Measurements from ENCODE around the gene MACROD2. TPM values are rescaled to one million over a fixed set of nuclear protein-coding genes. Genes with fewer than 3 reads are reported as not detected.

Gene MACROD2
- total and polyA plus RNA-seq, 4 donors = 0.66 to 10.5 (median 3.3) TPM

GRCh38 chr20:14360416-14360815, 365.1 kb downstream of the MACROD2 start:
- no peak overlapping the region for H3K4me3 ChIP-seq (ENCODE audit: low read depth in 1 of 3, low read length in 3 of 3)
- TF ChIP-seq REST (IDR thresholded peaks at IDR 0.05) (no peak), TAF1 (conservative IDR thresholded peaks at IDR 0.05) (no peak), FOXA2 (IDR thresholded peaks at IDR 0.05) (no peak), ATF3 (IDR thresholded peaks at IDR 0.05) (no peak), CTCF (IDR thresholded peaks at IDR 0.05; ENCODE audit: low read depth, low read length, missing input control) (no peak), SP1 (IDR thresholded peaks at IDR 0.05) (no peak), MAX (IDR thresholded peaks at IDR 0.05) (no peak), RXRA (IDR thresholded peaks at IDR 0.05) (no peak), HNF4A (conservative IDR thresholded peaks at IDR 0.05) (no peak), YY1 (IDR thresholded peaks at IDR 0.05) (no peak)
- no peaks in the 10 kb centered on the region for H3K36me3 ChIP-seq (ENCODE audit: control insufficient read depth in 4 of 4, insufficient read depth in 3 of 4, low read depth in 1 of 4, low read length in 3 of 4)
- H3K9ac ChIP-seq (ENCODE audit: low read depth in 1 of 2, low read length in 2 of 2) = no peak overlapping the region
- H3K9me3 ChIP-seq (ENCODE audit: control insufficient read depth in 4 of 4, low read length in 3 of 4) = no peaks in the 10 kb centered on the region
- peaks cover 6 to 23% (median 13%) of the 10 kb centered on the region in 4 donors for H3K4me1 ChIP-seq (ENCODE audit: control insufficient read depth in 4 of 4, insufficient read depth in 4 of 4, low read length in 3 of 4)
- no peaks in the 10 kb centered on the region for H3K27me3 ChIP-seq (ENCODE audit: control insufficient read depth in 4 of 4, insufficient read depth in 4 of 4, low read length in 3 of 4)
- no peak for DNase-seq (ENCODE audit: low spot score)
- no peak overlapping the region for H3K27ac ChIP-seq (ENCODE audit: low read depth in 1 of 2, low read length in 2 of 2)

GRCh38 chr20:14361509-14362345, 366.4 kb downstream of the MACROD2 start:
- Histone ChIP-seq H3K9ac (ENCODE audit: low read depth in 1 of 2, low read length in 2 of 2) (no peak overlapping the region), H3K27me3 (ENCODE audit: control insufficient read depth in 4 of 4, insufficient read depth in 4 of 4, low read length in 3 of 4) (no peaks in the 10 kb centered on the region), H3K4me3 (ENCODE audit: low read depth in 1 of 3, low read length in 3 of 3) (no peak overlapping the region), H3K27ac (ENCODE audit: low read depth in 1 of 2, low read length in 2 of 2) (peak overlapping the region; percentile 59 to 65), H3K9me3 (ENCODE audit: control insufficient read depth in 4 of 4, low read length in 3 of 4) (peaks cover 0 to 2% (median 0%) of the 10 kb centered on the region in 4 donors), H3K36me3 (ENCODE audit: control insufficient read depth in 4 of 4, insufficient read depth in 3 of 4, low read depth in 1 of 4, low read length in 3 of 4) (no peaks in the 10 kb centered on the region), H3K4me1 (ENCODE audit: control insufficient read depth in 4 of 4, insufficient read depth in 4 of 4, low read length in 3 of 4) (peaks cover 6 to 23% (median 13%) of the 10 kb centered on the region in 4 donors)
- WGBS = 42% methylated on average over 3 of the region's 3 CpGs
- DNase-seq (ENCODE audit: low spot score) = no peak
- TF ChIP-seq EGR1 (IDR thresholded peaks at IDR 0.05; ENCODE audit: low read depth in 2 of 2) = peak in 1 of 2 donors; percentile 31
- no peak for TF ChIP-seq HNF4G (IDR thresholded peaks at IDR 0.05)
- TF ChIP-seq ATF3 (IDR thresholded peaks at IDR 0.05) = no peak
- TF ChIP-seq GABPA (IDR thresholded peaks at IDR 0.05 in 1 of 2, conservative IDR thresholded peaks at IDR 0.05 in 1 of 2) = peak in 1 of 2 donors; percentile 24
- no peak for TF ChIP-seq CTCF (IDR thresholded peaks at IDR 0.05; ENCODE audit: low read depth, low read length, missing input control)
- peak; percentile 64 for TF ChIP-seq MAX (IDR thresholded peaks at IDR 0.05)
- peak; percentile 76 for TF ChIP-seq SP1 (IDR thresholded peaks at IDR 0.05)
- peak; percentile 54 for TF ChIP-seq REST (IDR thresholded peaks at IDR 0.05)
- TF ChIP-seq RAD21 (IDR thresholded peaks at IDR 0.05) = peak; percentile 27 to 53

All from liver (tissue), 9 donors.